HL-60 (cell line): ENCODE data around the gene E2F8.

Experiments
- TF ChIP-seq, protein P1 (sequence below): IDR thresholded peaks from one replicate; pipeline ENCODE4 v1.5.1; 2011; ENCODE audit warnings: low read length, control low read depth, inconsistent platforms; ENCODE audit not compliant: insufficient read depth
- TF ChIP-seq, protein P2 (sequence below): IDR thresholded peaks from 2 replicates; pipeline ENCODE4 v1.6.1; 2012; ENCODE audit warnings: low read depth; ENCODE audit not compliant: insufficient replicate concordance

DNA sequence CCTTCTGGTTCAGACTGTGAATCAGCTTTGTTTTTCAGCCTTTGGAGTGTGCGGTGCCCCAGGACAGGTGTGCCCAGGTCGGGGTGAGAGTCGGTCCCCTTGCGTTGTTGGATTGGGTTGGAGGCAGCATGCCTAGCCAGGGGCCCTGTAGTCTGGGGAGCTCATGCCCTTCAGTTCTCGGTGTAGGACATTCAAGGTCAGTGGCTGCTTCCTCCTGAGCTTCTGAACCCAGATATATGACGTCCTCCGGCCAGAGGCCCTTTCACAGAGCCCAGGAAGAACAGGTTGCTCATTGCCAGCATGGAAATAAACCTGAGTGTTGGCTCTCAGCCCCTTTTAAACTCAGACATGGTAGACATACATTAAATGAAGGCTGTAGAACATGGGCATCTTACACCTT is 41.7 kb downstream of the E2F8 start:
- TF ChIP-seq, protein P1, sequence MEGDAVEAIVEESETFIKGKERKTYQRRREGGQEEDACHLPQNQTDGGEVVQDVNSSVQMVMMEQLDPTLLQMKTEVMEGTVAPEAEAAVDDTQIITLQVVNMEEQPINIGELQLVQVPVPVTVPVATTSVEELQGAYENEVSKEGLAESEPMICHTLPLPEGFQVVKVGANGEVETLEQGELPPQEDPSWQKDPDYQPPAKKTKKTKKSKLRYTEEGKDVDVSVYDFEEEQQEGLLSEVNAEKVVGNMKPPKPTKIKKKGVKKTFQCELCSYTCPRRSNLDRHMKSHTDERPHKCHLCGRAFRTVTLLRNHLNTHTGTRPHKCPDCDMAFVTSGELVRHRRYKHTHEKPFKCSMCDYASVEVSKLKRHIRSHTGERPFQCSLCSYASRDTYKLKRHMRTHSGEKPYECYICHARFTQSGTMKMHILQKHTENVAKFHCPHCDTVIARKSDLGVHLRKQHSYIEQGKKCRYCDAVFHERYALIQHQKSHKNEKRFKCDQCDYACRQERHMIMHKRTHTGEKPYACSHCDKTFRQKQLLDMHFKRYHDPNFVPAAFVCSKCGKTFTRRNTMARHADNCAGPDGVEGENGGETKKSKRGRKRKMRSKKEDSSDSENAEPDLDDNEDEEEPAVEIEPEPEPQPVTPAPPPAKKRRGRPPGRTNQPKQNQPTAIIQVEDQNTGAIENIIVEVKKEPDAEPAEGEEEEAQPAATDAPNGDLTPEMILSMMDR: no peak
- TF ChIP-seq, protein P2, sequence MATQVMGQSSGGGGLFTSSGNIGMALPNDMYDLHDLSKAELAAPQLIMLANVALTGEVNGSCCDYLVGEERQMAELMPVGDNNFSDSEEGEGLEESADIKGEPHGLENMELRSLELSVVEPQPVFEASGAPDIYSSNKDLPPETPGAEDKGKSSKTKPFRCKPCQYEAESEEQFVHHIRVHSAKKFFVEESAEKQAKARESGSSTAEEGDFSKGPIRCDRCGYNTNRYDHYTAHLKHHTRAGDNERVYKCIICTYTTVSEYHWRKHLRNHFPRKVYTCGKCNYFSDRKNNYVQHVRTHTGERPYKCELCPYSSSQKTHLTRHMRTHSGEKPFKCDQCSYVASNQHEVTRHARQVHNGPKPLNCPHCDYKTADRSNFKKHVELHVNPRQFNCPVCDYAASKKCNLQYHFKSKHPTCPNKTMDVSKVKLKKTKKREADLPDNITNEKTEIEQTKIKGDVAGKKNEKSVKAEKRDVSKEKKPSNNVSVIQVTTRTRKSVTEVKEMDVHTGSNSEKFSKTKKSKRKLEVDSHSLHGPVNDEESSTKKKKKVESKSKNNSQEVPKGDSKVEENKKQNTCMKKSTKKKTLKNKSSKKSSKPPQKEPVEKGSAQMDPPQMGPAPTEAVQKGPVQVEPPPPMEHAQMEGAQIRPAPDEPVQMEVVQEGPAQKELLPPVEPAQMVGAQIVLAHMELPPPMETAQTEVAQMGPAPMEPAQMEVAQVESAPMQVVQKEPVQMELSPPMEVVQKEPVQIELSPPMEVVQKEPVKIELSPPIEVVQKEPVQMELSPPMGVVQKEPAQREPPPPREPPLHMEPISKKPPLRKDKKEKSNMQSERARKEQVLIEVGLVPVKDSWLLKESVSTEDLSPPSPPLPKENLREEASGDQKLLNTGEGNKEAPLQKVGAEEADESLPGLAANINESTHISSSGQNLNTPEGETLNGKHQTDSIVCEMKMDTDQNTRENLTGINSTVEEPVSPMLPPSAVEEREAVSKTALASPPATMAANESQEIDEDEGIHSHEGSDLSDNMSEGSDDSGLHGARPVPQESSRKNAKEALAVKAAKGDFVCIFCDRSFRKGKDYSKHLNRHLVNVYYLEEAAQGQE: no peak
